ENCODE results near the gene MBTD1.
A peak's percentile ranks its signal among the peaks of the same experiment; 100 is the strongest.
"Not testable (repeated sequence)": the region's sequence is repeated elsewhere in the genome, so short reads cannot be mapped to it uniquely, and the experiment has no call there.

The MBTD1 gene

DNA sequence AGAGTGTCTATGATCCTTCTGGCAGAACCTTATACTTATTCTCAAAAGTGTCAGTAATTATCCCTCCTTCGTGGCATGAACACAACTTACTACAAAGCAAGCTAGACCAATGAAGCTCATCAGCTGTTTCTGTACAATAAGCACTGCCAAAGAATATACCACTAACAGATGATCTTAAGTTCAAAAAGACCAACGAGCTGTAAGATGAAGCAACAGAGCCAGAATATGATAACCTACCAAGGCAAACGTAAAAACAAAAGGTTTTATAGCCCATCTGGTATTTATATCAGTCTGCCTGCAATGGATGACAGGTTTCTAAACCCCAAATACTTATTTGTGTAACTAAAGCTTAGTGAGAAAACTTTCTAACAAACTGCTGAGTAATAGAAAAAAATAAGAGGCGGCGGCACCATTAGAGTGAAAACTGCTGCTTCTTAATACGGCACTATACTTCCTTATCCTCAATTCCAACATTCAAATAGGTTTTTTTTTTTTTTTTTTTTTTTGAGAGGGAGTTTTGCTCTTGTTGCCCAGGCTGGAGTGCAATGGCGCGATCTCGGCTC lies 71.5 kb downstream of the MBTD1 start:
- DNase-seq = no peak

GRCh38 chr17:51185763-51186332 lies 74.0 kb downstream of the MBTD1 start:
- no peak for DNase-seq

DNA sequence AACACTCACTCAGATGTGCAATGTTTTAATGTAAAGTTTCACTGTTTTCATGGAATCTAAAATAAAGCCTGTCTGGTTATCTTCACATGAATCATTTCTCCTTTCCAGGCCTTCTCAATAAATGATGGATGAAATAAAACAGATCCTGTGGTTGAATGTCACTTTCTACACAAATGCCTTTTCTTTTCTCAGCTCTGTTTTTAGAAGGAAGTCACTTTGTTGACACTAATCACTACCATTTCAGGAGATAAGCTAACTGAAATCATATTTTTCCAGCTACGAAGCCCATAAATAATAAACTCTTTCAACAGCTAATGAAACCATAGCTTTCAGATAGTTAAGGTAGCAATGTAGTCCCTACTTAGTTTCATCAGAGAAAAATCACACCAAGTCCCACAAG lies 75.7 kb downstream of the MBTD1 start:
- DNase-seq = no peak

- no peak for DNase-seq
These were observed 79.4 kb downstream of the MBTD1 start for GRCh38 chr17:51180486-51180885.

GRCh38 chr17:51172030-51172429 lies 87.8 kb downstream of the MBTD1 start:
- not testable (repeated sequence) for DNase-seq

GRCh38 chr17:51170736-51171135 lies 89.1 kb downstream of the MBTD1 start:
- no peak for DNase-seq

DNA sequence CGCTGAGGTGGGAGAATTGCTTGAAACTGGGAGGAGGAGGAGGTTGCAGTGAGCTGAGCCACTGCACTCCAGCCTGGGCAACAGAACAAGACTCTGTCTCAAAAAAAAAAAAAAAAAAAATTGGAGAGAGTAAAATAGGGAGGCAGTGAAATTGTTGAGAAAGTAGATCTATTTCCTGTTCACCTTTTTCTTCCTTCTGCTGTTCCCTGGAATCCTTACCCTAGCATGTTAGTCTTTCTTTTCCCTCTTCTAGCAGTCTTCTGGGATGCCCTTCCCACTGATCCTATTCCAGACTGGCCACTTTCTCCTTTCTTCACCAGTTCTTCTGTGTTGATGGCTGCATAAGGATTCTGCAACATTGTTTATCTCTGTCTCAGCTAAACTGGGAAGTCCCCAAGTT lies 90.5 kb downstream of the MBTD1 start:
- DNase-seq = no peak

DNA sequence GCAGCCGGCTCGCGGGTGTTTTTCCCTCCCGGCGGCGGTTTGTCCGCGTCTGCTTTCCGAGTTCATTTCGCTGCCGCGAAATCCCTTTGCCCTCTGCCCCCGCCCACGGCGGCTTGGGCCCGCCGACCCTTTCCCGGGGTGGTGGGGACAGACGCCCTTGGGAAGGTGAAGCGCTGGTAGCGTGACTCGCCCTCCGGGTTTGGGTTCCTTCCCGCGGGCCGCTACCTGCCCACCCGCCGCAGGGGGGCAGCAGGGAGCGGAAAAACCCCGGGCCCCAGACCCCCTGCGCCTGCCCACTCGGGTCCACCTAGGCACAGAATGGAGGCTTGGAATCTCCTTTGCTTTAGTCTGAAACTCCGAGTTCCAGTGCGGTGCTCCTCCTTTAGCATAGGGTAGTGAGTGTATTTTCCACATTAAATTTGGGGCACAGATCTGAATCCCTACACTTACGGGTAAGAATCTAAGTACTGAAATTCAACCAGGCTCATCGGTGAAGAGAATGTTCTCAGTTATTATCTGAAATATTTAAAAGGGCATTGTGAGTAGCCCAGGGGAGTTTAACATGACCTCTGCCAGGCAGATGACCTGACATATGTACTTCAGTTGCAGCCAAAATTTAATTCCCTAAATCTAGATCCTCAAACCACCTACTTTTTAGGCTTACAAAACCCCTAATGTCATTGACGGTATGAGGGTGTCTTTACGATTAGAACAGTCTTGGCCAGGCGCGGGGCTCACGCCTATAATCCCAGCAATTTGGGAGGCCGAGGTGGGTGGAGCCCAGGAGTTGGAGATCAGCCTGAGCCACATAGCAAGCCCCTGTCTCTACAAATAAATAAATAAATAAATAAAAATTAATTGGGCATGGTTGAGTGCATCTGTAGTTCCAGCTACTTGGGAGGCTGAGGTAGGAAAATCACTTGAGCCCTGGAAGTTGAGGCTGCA lies 92.6 kb downstream of the MBTD1 start:
- peak; percentile 54 for DNase-seq

DNA sequence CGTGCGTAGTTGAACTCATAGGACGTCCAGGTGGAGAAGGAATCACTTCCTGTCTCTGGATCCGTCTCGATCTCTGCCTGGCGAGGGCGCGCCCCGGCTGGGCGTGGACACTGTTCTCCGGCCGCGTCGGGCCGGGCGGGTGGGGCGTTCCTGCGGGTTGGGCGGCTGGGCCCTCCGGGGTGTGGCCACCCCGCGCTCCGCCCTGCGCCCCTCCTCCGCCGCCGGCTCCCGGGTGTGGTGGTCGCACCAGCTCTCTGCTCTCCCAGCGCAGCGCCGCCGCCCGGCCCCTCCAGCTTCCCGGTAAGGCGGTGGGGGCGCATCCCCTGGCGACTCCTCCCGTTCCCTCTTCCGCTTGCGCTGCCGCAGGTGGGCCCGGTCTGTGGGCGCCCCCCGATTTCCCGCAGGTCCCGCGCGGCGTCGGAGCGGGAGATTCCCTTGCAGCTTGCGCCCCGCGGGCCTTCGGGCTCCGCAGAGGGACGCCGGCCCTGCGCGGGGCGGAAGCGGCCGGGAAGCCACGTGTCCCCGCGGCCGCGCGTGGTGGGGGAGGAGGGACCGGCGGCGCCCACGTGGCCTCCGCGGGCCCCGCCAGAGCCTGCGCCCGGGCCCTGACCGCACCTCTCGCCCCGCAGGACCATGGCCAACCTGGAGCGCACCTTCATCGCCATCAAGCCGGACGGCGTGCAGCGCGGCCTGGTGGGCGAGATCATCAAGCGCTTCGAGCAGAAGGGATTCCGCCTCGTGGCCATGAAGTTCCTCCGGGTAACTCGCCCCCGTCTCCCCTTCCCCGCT lies 93.5 kb downstream of the MBTD1 start, which contains the start of gene NME2:
NME2 (plus strand) TSS at position 214 of the 789 bp plus-strand sequence; CDS start at position 634, 420 bp downstream.
- peak; percentile 88 for DNase-seq

DNA sequence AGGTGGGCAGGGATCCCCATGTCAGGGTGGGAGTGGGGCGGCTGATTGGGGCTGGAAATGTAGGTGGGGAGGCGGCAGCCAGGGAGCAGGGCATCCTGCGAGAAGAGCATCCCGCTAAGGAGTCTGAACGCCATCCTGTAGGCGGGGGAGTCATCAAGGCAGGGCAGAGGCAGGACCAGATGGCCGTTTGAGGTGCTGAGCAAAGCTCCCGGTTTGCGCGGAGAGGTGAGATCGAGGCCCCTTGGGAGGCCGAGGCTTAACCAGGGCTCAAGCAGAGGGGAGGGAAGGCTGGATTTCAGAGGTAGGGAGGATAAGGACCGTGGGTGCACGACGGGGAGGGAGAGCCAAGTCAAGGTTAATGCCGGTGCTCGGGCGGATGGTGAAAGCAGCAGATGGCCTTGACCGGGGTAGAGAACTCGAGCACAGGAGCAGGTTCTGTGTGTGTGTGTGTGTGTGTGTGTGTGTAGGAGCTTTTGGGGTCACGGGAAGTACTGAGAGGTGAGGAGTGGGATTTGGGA lies 94.1 kb downstream of the MBTD1 start:
- no peak for DNase-seq

DNA sequence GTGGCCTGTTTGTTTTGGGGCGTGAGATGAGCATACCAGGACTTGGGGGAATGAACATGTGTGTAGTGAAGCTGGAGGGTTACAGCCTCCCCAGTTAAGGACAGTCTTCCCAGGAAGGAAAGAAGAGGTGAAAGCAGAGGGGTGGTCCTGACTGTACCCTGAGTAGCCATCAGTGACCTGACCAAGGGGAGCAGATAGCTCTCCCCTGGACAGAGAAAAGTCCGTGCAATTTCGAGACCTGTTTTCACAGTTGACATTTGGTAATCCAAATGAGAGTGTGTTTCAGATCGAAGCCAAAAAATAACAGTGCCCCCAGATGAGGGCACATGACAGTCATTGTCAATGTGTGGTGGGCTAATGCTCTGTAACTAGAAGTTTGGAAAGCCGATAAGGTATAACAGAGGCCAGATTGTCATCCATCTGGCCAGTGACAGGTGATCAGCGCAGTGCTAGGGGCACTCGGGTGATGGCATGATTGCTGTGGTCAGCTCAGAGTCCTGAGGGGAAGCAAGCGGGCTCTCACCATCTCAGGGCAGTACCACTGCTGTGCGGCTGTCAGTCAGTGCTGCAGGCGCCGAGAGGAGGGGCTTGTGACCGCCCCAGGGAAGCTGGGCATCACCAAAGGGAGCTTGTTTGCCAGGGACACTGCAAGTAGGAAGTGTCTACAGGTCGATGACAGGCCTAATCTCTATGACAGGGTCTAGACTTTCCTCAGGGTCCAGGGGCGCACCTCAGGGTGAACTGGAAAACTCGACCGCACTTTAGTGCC lies 94.8 kb downstream of the MBTD1 start:
- DNase-seq = no peak

DNA sequence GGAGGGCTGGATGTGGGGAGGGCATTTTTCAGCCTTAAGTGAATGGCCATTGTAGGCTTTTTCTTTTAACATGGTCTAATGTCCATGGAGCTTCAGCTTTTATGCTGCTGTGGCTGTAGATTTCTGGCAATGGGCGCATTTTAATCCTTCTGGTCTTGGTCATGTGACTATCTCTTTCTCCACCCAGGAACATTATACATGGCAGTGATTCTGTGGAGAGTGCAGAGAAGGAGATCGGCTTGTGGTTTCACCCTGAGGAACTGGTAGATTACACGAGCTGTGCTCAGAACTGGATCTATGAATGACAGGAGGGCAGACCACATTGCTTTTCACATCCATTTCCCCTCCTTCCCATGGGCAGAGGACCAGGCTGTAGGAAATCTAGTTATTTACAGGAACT lies 98.3 kb downstream of the MBTD1 start:
- DNase-seq = no peak

DNA sequence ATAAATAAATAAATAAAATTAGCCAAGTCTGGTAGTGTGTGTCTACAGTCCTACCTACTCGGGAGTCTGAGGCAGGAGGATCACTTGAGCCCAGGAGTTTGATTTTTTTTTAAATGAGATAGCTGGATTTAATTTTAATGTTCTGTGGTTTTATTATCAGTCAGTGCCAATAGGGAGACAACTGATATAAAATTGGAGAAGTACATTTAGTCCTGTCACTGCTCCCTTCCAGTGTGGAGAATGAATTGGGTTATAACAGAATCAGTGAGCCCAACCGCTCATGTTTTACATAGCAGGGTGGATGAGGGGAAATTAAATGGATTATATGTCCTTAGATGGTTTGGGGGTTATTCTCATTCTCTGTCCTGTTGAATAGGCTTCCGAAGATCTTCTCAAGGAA lies 100.2 kb downstream of the MBTD1 start:
- no peak for DNase-seq

GRCh38 chr17:51155416-51155815 lies 104.4 kb downstream of the MBTD1 start:
- no peak for DNase-seq

DNA sequence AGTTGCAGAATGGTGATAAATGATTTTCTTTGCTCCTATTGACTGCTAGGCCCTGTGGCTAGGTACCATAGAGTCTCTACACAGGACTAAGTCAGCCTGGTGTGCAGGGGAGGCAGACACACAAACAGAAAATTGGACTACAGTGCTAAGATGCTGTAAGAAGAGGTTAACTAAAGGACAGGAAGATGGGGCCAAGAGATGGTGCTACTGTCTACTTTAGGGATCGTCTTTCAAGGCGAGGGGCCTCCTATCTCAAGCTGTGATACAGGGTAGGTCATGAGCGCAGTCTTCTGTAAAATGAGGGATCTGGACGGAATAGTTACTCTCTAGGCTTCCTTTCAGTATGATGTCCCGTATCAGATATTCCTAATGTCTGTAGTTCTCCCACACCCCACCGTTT lies 105.7 kb downstream of the MBTD1 start:
- no peak for DNase-seq

GRCh38 chr17:51153210-51154072 lies 106.4 kb downstream of the MBTD1 start, which contains the start of gene NME1:
Gene NME1, plus strand, starts transcription at chr17:51153559. Its CDS starts 2,096 bp downstream, at chr17:51155655.
- DNase-seq = peak; percentile 99

- peak; percentile 9 for DNase-seq
These were observed 107.1 kb downstream of the MBTD1 start for GRCh38 chr17:51152766-51153209.

DNA sequence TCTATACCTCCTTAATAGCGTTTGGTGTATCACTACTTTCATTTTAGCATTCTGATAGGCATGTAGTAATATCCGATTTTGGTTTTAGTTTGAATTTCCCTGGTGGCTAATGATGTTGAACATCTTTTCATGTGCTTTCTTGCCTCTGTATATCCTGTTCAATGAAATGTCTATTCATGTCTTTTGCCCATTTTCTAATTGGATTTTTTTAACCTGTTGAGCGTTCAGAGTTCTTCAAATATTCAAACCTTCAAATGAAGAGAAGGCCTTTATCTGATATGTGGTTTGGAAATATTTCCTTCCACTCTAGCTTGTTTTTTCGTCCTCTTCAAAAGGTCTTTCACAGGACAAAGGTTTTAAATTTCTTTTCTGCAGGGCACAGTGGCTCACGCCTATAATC lies 108.9 kb downstream of the MBTD1 start:
- DNase-seq = no peak

DNA sequence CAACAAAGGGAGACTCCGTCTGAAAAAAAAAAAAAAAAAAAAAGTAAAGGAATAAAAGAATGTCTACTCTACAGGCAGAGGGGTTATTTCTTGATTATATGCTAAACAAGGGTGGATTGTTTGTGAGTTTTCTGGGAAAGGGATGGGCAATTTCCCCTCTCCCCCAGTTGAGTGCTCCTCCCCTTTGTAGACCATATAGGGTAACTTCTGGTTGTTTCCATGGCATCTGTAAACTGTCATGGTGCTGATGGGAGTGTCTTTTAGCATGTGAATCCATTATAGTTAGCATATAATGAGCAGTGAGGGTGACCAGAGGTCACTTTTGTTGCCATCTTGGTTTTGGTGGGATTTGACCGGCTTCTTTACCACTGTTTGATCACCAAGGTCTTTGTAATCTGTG lies 110.7 kb downstream of the MBTD1 start:
- no peak for DNase-seq

GRCh38 chr17:51147650-51148049 lies 112.2 kb downstream of the MBTD1 start:
- DNase-seq = peak; percentile 30

Data from fibroblast of skin of scalp (primary cell).